ENCODE data around the gene AREL1. TPM values are rescaled to one million over a fixed set of nuclear protein-coding genes. Genes with fewer than 3 reads are reported as not detected.

The AREL1 gene
- total and polyA plus RNA-seq, 2 of the 8 experiments (the other 6 are each of a cell fraction or from before 2014, with no cell fraction given): 31.4 to 49.1 TPM

DNA sequence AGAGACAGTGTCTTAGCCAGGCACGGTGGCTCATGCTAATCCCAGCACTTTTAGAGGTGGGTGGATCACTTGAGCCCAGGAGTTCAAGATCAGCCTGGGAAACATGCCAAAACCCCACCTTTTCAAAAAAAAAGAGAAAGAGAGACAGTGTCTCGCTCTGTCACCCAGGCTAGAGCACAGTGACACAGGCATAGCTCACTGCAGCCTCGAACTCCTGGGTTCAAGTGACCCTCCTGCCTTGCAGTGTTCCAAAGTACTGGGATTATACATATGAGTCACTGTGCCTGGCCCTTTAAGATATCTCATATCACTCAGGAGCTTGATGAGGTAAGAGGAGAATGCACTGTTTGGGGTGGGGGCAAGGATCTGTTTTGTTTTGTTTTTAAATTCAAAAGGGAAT, 52.7 kb downstream of the AREL1 start:
- Histone ChIP-seq H3K9me3 (ENCODE audit: insufficient read depth in 2 of 2, low read depth in 1 of 2, low read length in 1 of 2) (no peaks in the 10 kb centered on the region), H3K9ac (replicated peaks in 1 of 4; ENCODE audit: extremely low read depth in 1 of 4, low read depth in 3 of 4, low read length in 3 of 4) (no peak overlapping the region), H2BK120ac (replicated peaks; ENCODE audit: low read depth, low read length) (no peak overlapping the region), H3K27me3 (replicated peaks in 1 of 4; ENCODE audit: control insufficient read depth in 3 of 4, extremely low read depth in 1 of 4, insufficient read depth in 3 of 4, low read length in 3 of 4) (no peaks in the 10 kb centered on the region), H2AK5ac (ENCODE audit: low read depth, low read length) (no peak overlapping the region), H3K79me1 (ENCODE audit: low read depth, low read length) (no peaks in the 10 kb centered on the region), H3K23me2 (ENCODE audit: low read depth, low read length) (no peaks in the 10 kb centered on the region), H4K20me1 (replicated peaks in 1 of 2; ENCODE audit: control insufficient read depth in 1 of 2, insufficient read depth in 2 of 2, low read length in 2 of 2) (peaks cover 0 to 3% of the 10 kb centered on the region in 2 experiments), H3K4ac (replicated peaks; ENCODE audit: insufficient read length, low read depth, low read length) (no peak overlapping the region), H2AFZ (ENCODE audit: low read length) (no peak overlapping the region), H4K91ac (replicated peaks; ENCODE audit: insufficient read length, low read length) (no peak overlapping the region), H3K27ac (ENCODE audit: low read depth, low read length) (no peak overlapping the region), H2BK20ac (ENCODE audit: low read length) (no peak overlapping the region), H3K4me1 (replicated peaks in 1 of 4; ENCODE audit: control insufficient read depth in 3 of 4, insufficient read depth in 4 of 4, low read length in 3 of 4) (no peaks in the 10 kb centered on the region), H3K23ac (ENCODE audit: insufficient read length) (no peak overlapping the region), H4K8ac (ENCODE audit: extremely low read depth, insufficient read depth, low read length) (no peak overlapping the region), H2BK12ac (ENCODE audit: low read depth, low read length) (no peak overlapping the region), H3K14ac (ENCODE audit: insufficient read length) (no peak overlapping the region), H3K56ac (replicated peaks; ENCODE audit: insufficient read length, low read depth, low read length) (no peak overlapping the region), H4K5ac (ENCODE audit: insufficient read length, low read depth, low read length) (no peak overlapping the region), H3K36me3 (ENCODE audit: control insufficient read depth in 2 of 4, insufficient read depth in 4 of 4, low read length in 3 of 4) (peaks cover 7 to 35% (median 21%) of the 10 kb centered on the region in 4 experiments; a peak in 7 of 8 replicates), H2BK15ac (ENCODE audit: low read length) (no peak overlapping the region), H3K18ac (ENCODE audit: extremely low read depth, low read length) (no peak overlapping the region), H3K4me3 (ENCODE audit: extremely low read depth in 1 of 4, insufficient read depth in 2 of 4, low read depth in 3 of 4, low read length in 4 of 4) (no peak overlapping the region), H3K4me2 (ENCODE audit: insufficient read depth in 1 of 2, low read depth in 2 of 2, low read length in 2 of 2) (no peak overlapping the region), H2BK5ac (ENCODE audit: low read depth, low read length) (no peak overlapping the region), H3K79me2 (ENCODE audit: control insufficient read depth in 1 of 2, insufficient read depth in 2 of 2, low read length in 2 of 2) (no peaks in the 10 kb centered on the region)
- DNase-seq (ENCODE audit: low read depth in 1 of 2, low spot score in 2 of 2) (no peak), FAIRE-seq (no peak)
- TF ChIP-seq SUZ12 (IDR thresholded peaks at IDR 0.05; ENCODE audit: low read length) (no peak), ZNF274 (IDR thresholded peaks at IDR 0.05; ENCODE audit: borderline replicate concordance, extremely low read depth, low read length) (no peak), BRCA1 (IDR thresholded peaks at IDR 0.05; ENCODE audit: low read depth, low read length) (no peak), TEAD4 (IDR thresholded peaks at IDR 0.05; ENCODE audit: low read depth, low read length) (no peak), POU5F1 (IDR thresholded peaks at IDR 0.05; ENCODE audit: low read depth, low read length) (no peak), BCL11A (IDR thresholded peaks at IDR 0.05; ENCODE audit: low read depth in 2 of 2, low read length in 2 of 2) (no peak), RBBP5 (IDR thresholded peaks at IDR 0.05; ENCODE audit: borderline replicate concordance, low read depth, low read length) (no peak)
- 85% methylated on average over 3 of the region's 3 CpGs; no CpG with 5 or more reads in 1 of the 2 experiments for WGBS, 2 experiments (ENCODE audit: extremely low coverage in 1 of 2, insufficient coverage in 1 of 2, insufficient read length in 1 of 2, insufficient replicate concordance in 2 of 2, low coverage in 1 of 2, low lambda C conversion rate in 2 of 2, missing lambda C conversion rate in 1 of 2)
- ChIA-PET POLR2A (ENCODE audit: partially characterized antibody) (interaction anchor here (0.6 kb wide), 1 partner anchor 183 kb away, joined by 3 read pairs; no protein-coding TSS in a partner anchor), CTCF (ENCODE audit: partially characterized antibody) (interaction anchor here (1.7 kb wide), 1 partner anchor 51 kb away, joined by 8 read pairs; no protein-coding TSS in a partner anchor)
